GM21360 (cell line): ENCODE results near the gene RAC2.

Experiments
- ATAC-seq: cut with Tn5 transposase; IDR thresholded peaks from one replicate; pipeline ENCODE4 v1.9.1; 2021; ENCODE audit warnings: mild to moderate bottlenecking, moderate library complexity; ENCODE audit not compliant: unreplicated experiment

RAC2 gene

DNA sequence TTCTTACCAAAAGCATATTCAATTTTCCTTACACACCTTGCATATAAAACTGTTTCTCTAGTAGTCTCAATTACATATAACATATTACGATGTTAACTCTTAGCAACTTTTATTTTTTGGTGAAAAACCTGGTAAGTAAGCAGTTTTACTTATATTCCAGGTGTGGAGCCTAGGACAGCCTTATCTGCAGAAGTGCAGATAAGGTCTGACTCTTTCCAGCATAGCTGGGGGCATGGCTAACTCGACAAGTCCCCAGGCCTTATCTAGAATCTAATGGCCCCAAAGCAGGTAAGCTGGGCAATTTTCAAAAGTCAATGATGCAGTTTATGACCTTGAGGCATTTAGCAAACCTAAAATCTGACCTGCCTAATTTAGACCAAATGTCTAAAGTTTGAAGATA is 51.9 kb downstream of the RAC2 start:
- ATAC-seq = no peak

DNA sequence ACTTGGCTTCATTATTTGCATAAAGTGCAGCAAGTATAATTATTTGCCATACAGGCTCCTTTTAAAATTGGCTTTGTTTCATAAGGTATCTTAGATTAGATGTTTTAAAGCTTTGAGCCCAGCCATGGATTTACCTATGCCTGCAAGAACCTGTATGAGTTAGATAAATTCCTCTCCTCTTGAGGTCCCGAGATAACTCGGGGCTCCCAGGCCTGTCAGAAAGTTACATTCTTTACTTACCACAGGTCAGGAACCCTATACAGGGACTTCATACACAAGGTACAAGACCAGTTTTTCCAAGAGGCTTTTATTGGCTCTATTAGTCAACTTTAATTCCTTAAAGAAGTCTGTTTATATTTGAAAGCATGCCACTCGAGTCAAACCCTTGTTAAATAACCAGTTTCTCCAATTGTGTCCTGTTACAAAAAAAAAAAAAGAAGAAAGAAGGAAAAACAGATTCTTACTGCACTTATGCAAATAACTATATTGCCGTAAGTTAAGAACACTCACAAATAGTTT is 53.7 kb downstream of the RAC2 start:
- no peak for ATAC-seq

DNA sequence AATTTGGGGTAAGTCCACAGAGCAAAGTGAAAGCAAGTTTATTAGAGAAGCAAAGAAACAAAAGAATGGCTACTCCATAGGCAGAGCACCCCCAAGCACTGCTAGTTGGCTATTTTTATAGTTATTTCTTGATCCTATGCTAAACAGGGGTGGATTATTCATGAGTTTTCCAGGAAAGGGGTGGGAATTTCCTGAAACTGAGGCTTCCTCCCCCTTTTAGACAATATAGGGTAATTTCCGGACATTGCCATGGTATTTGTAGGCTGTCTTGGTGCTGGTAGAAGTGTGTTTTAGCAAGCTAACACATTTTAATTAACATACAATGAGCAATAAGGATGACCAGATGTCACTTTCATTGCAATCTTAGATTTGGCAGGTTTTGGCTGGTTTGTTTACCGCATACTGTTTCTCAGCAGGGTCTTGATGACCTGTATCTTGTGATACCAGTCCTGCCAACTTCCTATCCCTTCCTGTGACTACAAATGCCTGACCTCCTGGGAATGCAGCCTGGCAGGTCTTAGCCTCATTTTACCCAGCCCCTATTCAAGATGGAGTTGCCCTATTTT is 55.1 kb downstream of the RAC2 start:
- ATAC-seq = no peak

DNA sequence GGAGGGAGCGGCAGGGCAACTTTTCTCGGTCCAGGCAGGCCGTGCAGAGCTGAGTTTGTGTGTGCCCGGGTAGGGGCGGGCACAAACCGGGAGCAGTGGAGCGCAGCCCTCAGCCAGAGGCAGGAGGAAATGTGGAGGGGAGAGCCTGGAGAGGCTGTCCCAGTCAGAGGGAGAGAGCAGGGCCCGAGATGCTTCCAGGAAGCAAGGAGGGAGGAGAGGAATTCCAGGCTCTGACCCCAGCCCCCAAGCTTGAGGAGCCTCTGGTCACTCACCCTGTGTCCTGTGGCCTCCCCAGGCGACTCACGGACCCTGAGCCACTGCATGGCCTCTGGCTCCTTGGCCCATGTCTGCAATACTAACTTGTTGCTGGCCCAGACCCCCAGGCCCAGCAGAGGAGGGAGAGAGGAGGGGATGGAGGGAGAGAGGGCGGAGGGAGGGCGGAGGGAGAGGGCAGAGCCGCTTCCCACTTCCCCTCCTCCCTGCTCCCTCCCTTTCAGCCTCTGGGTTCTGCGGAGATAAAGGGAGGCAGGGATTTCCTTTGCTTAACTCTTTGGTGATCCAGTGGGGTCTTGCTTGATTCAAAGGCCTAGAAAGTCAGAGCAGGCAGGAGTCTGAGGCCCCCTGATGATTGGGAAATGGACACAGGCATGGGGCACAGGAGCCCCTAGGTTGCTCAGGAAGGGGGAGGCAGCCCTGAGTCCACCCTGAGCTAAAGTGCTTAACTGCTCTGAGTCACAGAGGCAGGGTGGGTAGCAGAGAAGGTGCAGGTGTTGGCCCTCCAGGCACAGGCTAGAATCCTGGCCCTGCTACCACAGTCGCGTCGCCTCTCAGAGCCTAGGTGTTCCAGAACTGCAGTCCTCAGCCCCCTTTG is 55.9 kb downstream of the RAC2 start, which contains the start of gene C1QTNF6:
TSS of gene C1QTNF6 (minus strand) at position 357 of the 871 bp plus-strand sequence. CDS start at position 323, 34 bp downstream.
- ATAC-seq = no peak

DNA sequence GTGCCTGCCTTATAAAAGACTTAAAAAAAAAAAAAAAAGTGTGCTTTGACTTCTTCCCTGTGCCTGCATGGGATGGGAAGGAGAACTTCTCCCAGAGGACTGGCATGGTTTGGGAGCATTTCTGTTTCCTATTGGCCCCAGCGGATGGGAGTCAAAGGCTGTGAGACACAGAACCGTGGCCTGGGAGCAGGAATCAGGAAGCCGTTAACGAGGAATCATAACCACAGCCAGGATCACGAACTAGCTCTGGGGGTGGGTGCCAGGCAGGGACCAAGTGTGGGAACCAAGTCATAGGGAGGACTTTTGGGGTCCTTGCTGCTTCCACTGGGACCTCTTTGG is 56.5 kb downstream of the RAC2 start:
- ATAC-seq = no peak

DNA sequence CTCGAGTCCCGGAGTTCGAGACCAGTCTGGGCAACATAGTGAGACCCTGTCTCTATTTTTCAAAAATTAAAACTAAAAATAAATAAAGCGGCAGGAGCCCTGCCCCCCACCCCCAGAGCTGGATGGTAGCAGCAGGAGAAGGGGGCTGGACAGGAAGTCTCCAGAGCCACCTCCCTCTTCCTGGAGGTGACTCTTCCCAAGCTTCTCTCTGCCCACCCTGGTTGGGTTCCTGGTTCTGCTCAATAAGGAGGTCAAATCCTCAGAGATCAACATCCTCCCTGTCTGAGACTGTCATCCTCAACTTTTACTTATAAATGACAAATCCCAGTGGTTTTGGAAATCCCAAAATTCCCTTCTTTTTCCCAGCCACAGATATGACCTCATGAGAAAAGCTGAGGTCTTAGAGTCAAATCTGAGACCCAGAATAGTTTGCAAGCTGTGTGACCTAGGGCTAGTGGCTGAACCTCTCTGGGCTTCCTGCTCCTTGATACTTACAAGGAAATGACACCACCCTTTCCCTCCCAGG is 57.0 kb downstream of the RAC2 start:
- ATAC-seq = no peak

DNA sequence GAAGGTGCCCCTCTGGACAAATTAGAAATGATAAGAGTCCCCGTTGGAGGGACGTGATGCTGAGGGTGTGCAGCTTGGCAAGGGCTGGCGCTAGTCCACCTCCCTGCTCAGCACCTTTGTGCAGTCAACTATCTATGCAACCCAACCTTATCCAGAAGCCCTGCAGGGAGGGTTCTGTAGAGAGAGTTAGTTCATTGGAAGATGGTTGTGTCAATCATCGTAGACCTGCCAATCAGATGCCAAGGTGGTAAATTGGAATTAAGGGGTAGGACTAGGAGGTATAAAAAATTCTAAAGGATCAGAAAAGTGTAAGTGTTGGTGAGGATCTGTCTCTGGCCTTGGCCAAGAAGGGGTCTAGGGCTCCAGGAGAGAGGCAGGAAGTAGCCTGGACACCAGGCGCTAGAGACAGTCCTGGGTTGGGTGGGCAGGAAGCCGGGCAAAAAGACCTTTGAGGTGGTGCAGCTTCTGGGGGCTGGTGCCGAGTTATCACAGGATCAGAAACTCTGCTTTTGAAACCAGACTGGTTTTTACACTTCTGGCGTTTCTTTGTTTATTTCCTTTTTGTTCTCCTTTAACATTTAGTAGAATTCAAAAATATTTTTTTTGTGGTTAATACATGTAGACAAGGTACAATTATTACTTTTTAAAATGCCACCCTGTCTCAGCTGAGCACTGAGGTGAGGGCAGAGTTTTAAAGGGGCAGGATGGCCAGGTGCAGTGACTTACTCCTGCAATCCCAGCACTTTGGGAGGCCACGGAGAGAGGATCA is 57.7 kb downstream of the RAC2 start:
- no peak for ATAC-seq

DNA sequence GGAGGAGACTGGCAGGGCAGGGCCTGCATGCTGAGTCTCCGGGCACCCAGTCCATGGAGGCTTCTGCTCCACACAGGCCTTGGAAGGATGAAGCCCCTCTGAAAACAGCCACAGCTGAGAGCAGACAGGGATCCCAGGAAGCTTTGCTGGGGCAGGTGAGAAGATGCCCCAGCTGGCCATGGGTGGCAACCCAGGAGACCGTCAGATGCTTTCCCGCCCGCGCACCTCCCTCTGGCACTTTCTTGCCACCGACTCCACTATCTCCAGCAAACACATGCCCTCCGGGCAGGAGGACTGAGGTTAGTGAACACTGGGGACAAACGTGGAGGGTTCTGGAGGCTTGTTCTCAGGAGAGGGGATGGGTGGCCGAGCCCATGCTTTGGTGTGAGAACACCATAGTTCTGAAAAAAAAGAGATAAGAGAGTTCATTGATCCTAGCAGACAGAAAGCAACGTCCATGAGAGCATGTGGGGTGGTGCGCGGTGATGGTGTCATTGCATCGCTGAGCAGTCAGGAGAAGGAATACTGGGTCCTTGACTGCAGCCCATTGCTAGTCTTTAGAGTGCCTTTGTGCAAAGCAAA is 58.3 kb downstream of the RAC2 start:
- no peak for ATAC-seq

DNA sequence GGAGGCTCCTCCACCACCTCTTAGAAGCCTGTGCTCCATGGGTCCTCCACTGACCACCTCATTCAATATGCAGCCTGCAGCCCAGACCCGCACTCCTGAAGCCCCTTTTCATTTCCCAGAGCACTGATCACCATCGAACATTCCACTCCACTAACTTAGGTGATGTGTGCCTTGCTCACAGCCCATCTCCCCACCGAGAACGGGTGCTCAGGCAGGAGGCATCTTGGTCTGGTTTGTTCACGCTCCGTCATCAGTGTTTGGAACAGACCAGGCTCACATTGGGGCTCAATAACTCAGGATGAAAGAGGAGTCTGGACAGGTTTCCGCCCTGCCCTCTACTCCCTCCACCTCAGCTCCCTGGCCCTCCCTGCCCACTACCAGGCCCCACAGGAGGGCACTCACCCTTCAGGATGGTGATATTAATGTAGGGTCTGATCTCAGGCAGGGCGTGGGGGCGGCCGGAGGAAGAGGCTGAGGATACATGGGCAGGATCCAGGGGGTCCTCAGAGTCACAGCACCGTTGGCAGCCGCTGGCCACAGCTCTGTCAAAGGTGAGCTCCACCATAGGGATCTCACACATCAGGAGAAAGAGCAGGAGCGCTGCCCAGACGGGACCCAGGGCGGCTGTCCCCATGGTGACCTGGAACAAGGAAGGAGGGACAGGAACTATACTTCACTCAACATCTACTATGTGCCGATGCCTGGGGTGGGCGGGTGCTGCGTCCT is 59.1 kb downstream of the RAC2 start:
- no peak for ATAC-seq

DNA sequence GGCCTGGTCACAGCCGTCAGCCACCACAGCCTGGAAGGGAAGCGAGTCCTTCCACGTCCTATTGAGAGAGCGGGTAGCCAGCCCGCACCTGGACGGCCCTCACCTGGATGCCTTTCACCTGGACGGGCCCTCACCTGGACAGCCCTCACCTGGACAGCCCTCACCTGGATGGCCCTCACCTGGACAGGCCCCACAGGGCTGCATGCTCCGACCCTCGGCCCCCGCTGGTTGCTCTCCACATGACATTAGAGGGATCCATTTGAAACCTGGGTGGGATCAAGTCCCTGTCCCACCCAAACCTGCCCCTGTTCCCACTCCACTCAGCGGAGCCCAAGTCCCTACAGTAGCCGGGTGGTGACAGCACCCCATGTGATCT is 59.7 kb downstream of the RAC2 start:
- ATAC-seq = no peak

DNA sequence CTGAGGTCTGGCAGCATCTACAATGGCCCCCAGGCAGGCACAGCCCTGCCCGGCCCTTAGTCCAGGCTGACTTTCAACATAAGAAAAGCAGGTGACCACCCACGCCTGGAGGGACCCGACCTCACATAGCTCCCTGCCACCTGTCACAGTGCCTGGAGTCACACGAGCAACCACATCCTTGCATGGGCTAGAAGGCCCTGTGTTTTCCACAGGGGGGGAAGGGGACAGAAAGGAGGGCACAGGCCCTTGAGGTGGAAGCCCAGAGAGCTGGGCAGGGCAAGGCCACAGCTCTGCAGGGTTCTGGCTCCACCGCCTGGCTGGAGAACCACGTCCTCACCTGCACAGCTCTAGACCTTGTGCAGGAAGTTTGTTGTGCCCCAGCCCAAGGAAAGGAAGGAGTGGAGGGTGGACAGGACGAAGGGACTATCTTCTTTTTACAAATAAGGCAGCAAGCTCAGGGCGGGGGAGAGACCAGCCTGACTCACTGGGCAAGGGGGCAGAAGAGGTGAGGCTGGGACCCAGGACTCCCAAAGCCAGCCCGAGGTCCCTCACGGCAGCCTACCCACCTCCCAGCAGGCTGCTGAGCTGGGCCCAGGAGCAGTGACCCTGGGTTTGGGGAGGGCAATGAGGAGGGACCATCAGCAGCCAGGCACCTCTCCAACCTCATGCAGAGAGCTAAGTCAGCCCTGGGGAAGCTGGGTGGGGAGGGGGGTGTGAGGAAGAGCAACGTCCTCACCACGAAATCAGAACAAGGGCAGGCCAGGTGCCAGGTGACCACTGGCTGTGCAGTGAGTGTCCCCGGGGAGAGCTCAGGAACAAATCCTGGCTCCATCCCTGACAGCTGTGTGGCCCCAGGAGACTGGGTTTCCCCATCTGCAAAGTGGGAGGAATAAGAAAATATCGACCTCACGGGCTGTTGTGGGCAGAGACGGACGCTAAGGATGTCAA is 60.4 kb downstream of the RAC2 start:
- no peak for ATAC-seq

DNA sequence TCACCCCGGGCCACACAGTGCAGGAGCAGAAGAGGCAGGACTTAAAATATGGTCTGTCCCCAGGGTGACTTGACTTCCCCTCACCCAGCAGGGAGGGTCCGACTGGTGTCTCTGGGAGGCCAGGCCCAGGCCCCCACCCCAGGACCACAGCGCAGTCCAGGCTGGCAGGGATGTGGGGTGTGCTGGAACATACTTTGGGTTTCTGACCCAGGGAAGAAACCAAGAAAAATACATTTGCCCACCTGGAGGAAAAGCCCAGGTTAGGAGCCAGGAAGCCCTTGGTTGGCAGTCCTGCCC is 61.2 kb downstream of the RAC2 start:
- no peak for ATAC-seq

DNA sequence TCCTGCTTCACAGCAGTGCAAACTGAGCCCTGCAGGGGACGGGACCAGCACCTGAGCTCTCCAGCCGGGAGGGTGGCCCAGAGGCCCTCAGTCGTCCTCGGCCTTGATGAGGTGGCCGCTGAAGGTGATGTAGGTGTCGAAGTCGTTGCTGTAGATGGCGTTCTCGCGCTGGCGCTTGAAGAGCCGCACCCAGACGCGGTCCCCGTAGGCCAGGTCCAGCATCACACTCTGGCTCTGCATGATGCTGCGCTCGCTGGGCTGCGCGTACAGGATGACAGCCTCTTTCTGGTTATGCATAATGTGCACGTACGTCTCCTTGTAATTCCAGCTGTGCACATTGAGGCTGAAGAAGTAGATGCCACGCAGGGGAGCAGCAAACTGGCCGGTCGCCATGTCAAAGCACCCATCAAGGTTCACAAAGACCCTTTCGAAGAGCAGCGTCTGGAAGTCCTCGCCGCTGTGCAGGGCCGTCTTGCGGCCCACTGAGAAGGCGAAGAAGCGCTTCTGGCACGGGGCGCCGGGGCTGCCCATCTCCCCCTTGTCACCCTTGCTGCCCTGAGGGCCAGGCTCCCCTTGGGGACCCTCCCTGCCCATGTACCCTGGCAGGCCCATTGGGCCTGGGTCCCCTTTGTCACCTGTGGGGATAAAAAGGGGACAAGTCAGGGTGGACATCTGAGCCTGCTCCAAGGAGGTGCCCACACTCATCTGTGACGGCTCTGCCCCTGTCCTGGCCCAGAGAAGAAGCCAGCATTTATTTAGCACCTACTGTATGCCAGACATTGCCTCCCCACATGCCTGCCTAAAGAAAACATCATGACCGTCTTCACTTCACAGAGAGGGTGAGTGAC is 61.7 kb downstream of the RAC2 start:
- no peak for ATAC-seq

DNA sequence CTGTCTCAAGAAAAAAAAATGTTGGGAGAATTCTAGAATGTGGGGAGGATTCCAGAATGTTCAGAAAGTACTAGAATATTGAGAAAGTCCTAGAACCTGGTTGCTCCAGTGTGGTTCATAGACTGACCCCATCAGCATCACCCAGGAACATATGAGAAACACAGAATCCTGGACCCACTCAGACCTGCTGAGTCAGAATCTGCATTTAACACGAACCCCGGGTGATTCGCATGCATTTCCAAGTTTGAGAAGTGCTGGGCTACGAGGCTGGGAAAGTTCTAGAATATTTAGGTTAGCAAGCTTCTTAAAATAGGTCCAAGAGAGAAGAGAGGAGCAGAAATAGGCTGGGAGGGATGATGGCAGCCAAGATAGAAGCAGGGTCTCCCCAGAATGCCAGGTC is 62.4 kb downstream of the RAC2 start:
- no peak for ATAC-seq

DNA sequence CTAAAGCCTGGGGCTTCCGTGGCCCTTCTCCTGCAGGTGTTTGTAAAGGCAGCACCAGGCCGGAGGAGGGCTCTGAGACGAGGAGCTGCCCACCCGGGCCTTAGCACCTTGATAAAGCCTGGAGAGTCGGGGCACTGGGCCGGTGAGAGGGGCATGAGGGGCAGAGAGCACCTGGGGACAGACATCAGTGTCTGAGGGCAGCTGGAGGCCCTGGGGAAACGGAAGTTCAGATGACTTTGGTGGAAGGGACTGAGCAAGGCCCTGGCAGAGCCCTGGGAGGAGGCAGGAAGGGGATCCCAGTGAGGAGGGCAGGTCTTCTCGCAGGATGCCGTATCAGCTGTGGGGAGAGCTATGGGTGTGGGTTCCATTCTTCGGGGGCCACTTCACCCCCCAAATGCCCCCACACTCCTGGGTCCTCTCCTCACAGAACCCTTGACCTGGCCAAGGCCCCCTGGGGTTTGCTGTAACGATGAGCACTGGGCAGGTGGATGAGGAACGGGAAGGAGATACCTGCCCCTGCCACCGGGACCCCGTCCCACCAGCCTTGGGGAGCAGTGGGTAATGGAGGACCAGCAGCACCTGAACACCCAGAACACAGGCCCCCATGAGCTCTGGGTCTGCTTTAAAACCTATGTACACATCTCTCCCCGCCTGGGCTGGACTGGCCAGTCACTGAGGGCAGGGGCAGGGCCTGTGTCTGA is 63.4 kb downstream of the RAC2 start:
- ATAC-seq = no peak

DNA sequence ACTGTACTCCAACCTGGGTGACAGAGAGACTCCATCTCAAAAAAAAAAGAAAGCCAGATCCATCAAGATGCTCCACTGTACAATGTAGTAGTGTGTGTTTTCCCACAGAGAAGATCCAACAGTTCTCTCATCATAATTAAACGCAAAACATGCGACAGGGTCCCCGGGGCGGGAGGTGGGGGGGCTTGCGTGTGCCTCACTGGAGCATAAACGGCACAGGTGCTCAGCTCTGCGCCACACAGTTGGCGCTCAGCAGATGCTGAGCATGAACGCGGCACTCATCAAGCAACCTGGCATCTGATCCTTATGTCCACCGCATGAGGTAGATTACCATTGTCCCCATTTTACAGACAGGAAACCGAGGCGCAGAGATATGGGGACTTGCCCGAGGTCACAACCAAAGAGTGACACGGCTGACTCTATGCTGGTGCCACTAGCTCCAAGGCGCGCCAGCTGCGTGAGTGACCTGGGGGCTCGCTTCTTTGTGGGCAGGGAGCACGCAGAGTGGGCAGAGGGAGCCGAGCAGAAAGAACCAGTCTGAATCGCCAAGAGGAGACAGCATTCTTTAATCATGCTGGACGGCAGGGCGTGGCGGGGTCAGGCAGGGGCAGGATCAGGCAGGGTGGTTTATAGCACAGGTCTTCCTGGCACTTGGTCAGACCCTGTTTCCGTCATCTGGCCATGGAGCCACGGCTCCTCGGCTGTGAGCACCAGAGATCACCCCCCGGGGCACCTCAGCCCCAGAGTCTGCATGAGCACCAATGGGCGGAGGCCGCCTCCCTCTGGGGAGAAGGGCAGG is 64.2 kb downstream of the RAC2 start:
- ATAC-seq = no peak

DNA sequence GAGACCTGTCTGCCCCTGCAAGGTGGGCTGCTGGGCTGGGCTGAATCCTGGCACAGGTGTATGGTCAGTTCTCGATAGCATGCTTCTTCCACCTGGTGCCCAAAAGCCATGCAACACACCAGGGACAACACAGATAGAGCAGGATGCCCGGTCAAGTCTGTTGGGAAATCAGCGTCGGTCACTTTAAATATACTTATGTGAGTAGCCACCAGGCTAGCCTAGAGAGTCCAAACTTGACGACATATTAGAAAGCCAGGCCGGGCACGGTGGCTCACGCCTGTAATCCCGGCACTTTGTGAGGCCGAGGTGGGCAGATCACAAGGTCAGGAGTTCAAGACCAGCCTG is 65.0 kb downstream of the RAC2 start:
- ATAC-seq = no peak
